Measurements from ENCODE around the gene UQCRH.

DNA sequence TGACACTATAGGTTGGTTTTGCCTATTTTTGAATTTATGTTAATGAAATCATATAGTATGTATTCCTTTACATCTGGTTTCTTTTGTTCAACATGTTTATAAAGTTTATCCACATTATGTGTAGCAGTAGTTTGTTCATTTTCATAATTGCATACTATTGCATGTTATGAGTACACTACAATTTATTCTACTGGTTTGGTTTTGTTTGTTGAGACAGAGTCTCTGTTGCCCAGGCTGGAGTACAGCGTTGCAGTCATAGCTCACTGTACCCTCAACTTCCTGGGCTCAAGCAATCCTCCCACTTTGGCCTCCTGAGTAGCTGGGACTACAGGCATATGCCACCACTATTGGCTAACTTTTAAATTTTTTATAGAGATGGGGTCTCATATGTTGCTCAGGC is 34.9 kb upstream of the UQCRH start:
- TF ChIP-seq, protein P1, sequence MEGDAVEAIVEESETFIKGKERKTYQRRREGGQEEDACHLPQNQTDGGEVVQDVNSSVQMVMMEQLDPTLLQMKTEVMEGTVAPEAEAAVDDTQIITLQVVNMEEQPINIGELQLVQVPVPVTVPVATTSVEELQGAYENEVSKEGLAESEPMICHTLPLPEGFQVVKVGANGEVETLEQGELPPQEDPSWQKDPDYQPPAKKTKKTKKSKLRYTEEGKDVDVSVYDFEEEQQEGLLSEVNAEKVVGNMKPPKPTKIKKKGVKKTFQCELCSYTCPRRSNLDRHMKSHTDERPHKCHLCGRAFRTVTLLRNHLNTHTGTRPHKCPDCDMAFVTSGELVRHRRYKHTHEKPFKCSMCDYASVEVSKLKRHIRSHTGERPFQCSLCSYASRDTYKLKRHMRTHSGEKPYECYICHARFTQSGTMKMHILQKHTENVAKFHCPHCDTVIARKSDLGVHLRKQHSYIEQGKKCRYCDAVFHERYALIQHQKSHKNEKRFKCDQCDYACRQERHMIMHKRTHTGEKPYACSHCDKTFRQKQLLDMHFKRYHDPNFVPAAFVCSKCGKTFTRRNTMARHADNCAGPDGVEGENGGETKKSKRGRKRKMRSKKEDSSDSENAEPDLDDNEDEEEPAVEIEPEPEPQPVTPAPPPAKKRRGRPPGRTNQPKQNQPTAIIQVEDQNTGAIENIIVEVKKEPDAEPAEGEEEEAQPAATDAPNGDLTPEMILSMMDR (IDR thresholded peaks at IDR 0.05): no peak
- no peak for TF ChIP-seq POLR2A (IDR thresholded peaks at IDR 0.05)

Measured in stomach (tissue), 4 donors.